T-cell (primary cell): ENCODE measurements around the gene PPP2R5E. TPM values are rescaled to one million over a fixed set of nuclear protein-coding genes. Genes with fewer than 3 reads are reported as not detected.

Experiments
- ATAC-seq, 4 experiments: fragments of 200-7000 bp in 3 of 4; fragments of 150-1000 bp in 1 of 4; cut with Tn5 transposase; replicated peaks in 1 of 4; 1 replicate in 3 of 4; 2 replicates in 1 of 4; pipeline ENCODE4 v1.10.0; 2021; ENCODE audit warnings: moderate library complexity in 3 of 4, mild to moderate bottlenecking in 2 of 4, moderate number of reproducible peaks in 1 of 4
- CTCF ChIA-PET, 2 donors: fragments of 300-600 bp; sonication (Branson Sonifier 250); formaldehyde crosslinking; loops; one replicate each; lab custom pipeline; 2022; ENCODE audit warnings: antibody characterized with exemption in 2 of 2; lab: Charles Lee
- POLR2A ChIA-PET, 2 donors: fragments of 300-600 bp; sonication (Branson Sonifier 250); formaldehyde crosslinking; loops; one replicate each; lab custom pipeline; 2022; ENCODE audit warnings: antibody characterized with exemption in 2 of 2; lab: Charles Lee
- DNase-seq, 35 experiments: peaks; one replicate each; pipeline versions ENCODE4 v3.0.0 to v3.0.0-alpha.2; 2013 to 2023
- H3K27ac ChIP-seq: one replicate; pipeline ENCODE4 v1.5.1; 2013; ENCODE audit warnings: low read length
- H3K27me3 ChIP-seq, 2 experiments: replicated peaks in 1 of 2; 1 replicate in 1 of 2; 2 replicates in 1 of 2; pipeline versions ENCODE4 v1.6.1 to v1.7.0; 2013; ENCODE audit warnings: low read length in 1 of 2, mixed read lengths in 1 of 2; ENCODE audit not compliant: control insufficient read depth in 2 of 2, insufficient read depth in 2 of 2; ENCODE audit errors: extremely low read depth in 1 of 2
- H3K36me3 ChIP-seq, 2 donors: 1 replicate in 1 of 2; 2 replicates in 1 of 2; pipeline versions ENCODE4 v1.6.1 to v1.7.0; 2013; ENCODE audit warnings: low read length in 1 of 2; ENCODE audit not compliant: control insufficient read depth in 2 of 2, insufficient read depth in 1 of 2; ENCODE audit errors: extremely low read depth in 1 of 2
- H3K4me1 ChIP-seq, 2 experiments: 1 replicate in 1 of 2; 2 replicates in 1 of 2; pipeline versions ENCODE4 v1.6.1 to v1.7.0; 2013; ENCODE audit warnings: low read length in 2 of 2, mixed read lengths in 1 of 2; ENCODE audit not compliant: insufficient read depth in 2 of 2, control insufficient read depth in 1 of 2; ENCODE audit errors: extremely low read depth in 1 of 2
- H3K4me3 ChIP-seq, 2 donors: 1 replicate in 1 of 2; 2 replicates in 1 of 2; pipeline versions ENCODE4 v1.5.1 to v1.7.0; 2013; ENCODE audit warnings: mild to moderate bottlenecking in 2 of 2, low read length in 1 of 2, moderate library complexity in 1 of 2; ENCODE audit not compliant: control insufficient read depth in 1 of 2; ENCODE audit errors: extremely low read depth in 1 of 2
- H3K9me3 ChIP-seq: 2 replicates; pipeline ENCODE4 v1.7.0; 2013
- H3K27ac Mint-ChIP-seq, 2 donors: one replicate each; pipeline ENCODE4 v1.8.0; 2020 to 2021; ENCODE audit warnings: mild to moderate bottlenecking in 2 of 2, mixed read lengths in 2 of 2
- H3K27me3 Mint-ChIP-seq, 2 donors: one replicate each; pipeline ENCODE4 v1.8.0; 2021 to 2022; ENCODE audit warnings: mixed read lengths in 2 of 2
- H3K36me3 Mint-ChIP-seq: one replicate; pipeline ENCODE4 v1.8.0; 2021; ENCODE audit warnings: mixed read lengths
- H3K4me1 Mint-ChIP-seq, 3 donors: one replicate each; pipeline ENCODE4 v1.8.0; 2020 to 2022; ENCODE audit warnings: mixed read lengths in 3 of 3, mild to moderate bottlenecking in 1 of 3
- H3K4me3 Mint-ChIP-seq, 3 donors: one replicate each; pipeline ENCODE4 v1.8.0; 2020 to 2022; ENCODE audit warnings: mild to moderate bottlenecking in 3 of 3, mixed read lengths in 3 of 3, moderate library complexity in 3 of 3
- H3K9me3 Mint-ChIP-seq, 3 donors: one replicate each; pipeline ENCODE4 v1.8.0; 2020 to 2022; ENCODE audit warnings: mixed read lengths in 3 of 3
- WGBS: methylation state at CpG from one replicate; pipeline ENCODE4 v1.1.5; 2013; ENCODE audit warnings: missing lambda C conversion rate; ENCODE audit not compliant: insufficient coverage; 5-methylcytosine and 5-hydroxymethylcytosine counted together
- total RNA-seq, 35 experiments: library from RNA in 6 of 35; stranded (reverse) in 6 of 35; fragments of 120-200 nt in 1 of 35; gene quantifications; one replicate each; pipeline versions ENCODE4 v1.2.1 to v1.2.4 and lab custom pipeline; 2013 to 2026

PPP2R5E gene
- total RNA-seq, 5 donors from 2014 or later (not counting 1 experiment from before 2014, with no cell fraction given): 35.5 to 45.1 (median 40.6) TPM

DNA sequence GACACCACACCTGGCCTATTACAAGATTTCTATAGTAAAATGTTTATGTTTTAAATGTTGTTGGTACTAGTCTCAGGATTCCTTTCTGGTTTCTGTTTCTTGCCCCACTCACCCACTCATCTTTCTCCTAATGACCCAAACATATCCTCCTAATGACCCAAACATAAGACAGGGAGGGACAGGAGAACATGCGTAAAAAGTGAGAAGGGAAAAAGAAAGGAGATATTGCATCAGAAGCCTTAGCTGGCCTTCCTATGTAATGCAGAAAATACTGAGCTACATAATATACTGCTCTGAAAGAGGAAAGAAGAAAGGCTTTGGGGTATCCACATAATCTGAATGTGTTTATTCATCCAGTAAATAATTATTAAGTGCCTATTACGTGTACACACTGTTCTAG, 119.8 kb downstream of the PPP2R5E start:
- Mint-ChIP-seq H3K4me3 (no peak overlapping the region), H3K36me3 (peaks cover 25% of the 10 kb centered on the region), H3K27ac (no peak overlapping the region), H3K27me3 (no peaks in the 10 kb centered on the region), H3K9me3 (no peaks in the 10 kb centered on the region), H3K4me1 (peaks cover 0 to 10% (median 6%) of the 10 kb centered on the region in 3 donors)
- CTCF ChIA-PET: no interaction called here
- no peaks in the 10 kb centered on the region for H3K27me3 ChIP-seq
- peaks cover 7 to 16% of the 10 kb centered on the region in 2 donors for H3K36me3 ChIP-seq
- H3K27ac ChIP-seq: no peak overlapping the region
- H3K4me3 ChIP-seq: no peak overlapping the region
- DNase-seq (no peak), ATAC-seq (no peak)
- no CpG with 5 or more reads among the region's 2 CpGs for WGBS
- no peaks in the 10 kb centered on the region for H3K4me1 ChIP-seq
- no peaks in the 10 kb centered on the region for H3K9me3 ChIP-seq
- POLR2A ChIA-PET: no interaction called here

DNA sequence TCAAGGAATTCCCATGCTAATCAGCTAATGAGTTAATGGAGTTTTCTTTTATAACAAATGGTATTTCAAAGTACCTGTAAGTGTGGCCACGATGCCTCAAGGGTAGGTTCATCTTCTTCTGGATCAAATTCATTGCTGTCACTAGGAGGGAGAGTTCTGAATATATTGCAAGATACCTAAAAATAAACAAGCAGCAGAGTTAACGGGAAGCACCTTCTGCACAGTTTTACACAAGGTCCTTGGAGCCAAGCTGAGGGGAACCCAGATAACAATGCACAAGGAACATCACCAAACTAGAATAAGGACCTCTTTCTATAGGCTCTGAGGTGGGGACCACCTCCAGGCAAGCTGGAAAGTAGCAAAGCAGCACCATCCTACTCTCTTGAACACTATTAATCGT, 121.3 kb downstream of the PPP2R5E start:
- Mint-ChIP-seq H3K36me3 (peaks cover 22% of the 10 kb centered on the region), H3K4me1 (peaks cover 0 to 5% (median 2%) of the 10 kb centered on the region in 3 donors), H3K27me3 (no peaks in the 10 kb centered on the region), H3K9me3 (no peaks in the 10 kb centered on the region), H3K4me3 (no peak overlapping the region), H3K27ac (no peak overlapping the region)
- ChIA-PET POLR2A (no interaction called here), CTCF (interaction anchor here in 1 of 2 donors (0.6 kb wide), 1 partner anchor 1676 kb away, joined by 3 read pairs; no protein-coding TSS in a partner anchor)
- no peak for DNase-seq
- Histone ChIP-seq H3K9me3 (no peaks in the 10 kb centered on the region), H3K4me1 (no peaks in the 10 kb centered on the region), H3K27me3 (no peaks in the 10 kb centered on the region), H3K4me3 (no peak overlapping the region), H3K36me3 (peaks cover 7 to 16% of the 10 kb centered on the region in 2 donors), H3K27ac (no peak overlapping the region)
- 71% methylated on average over 1 of the region's 3 CpGs for WGBS
- no peak for ATAC-seq

DNA sequence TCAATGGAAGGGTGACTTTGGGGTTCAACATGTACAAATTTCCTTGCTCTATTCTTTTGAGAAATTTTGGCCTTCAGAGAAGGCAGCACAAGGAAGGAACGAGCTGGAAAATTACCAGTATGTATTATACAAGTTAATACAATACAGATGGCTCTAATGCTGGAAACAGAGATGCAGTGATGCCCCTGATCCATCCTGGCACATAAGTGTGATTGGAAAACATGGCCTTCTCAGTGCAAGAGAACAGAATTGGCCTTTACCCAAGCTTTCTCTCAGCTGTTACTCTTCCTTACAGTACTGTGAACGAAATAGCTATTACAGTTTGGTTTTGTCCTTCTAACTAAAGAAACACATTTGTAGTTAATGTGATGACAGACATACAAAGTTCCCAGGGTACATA, 122.0 kb downstream of the PPP2R5E start:
- no peak overlapping the region for H3K27ac Mint-ChIP-seq
- no peak overlapping the region for H3K4me3 Mint-ChIP-seq
- Histone ChIP-seq H3K4me1 (no peaks in the 10 kb centered on the region), H3K4me3 (no peak overlapping the region), H3K27me3 (no peaks in the 10 kb centered on the region), H3K9me3 (no peaks in the 10 kb centered on the region), H3K27ac (no peak overlapping the region), H3K36me3 (peaks cover 7 to 16% of the 10 kb centered on the region in 2 donors)
- peaks cover 22% of the 10 kb centered on the region for H3K36me3 Mint-ChIP-seq
- no CpG with 5 or more reads among the region's 2 CpGs for whole genome bisulfite sequencing
- POLR2A ChIA-PET: interaction anchor here in 1 of 2 donors (0.6 kb wide), 1 partner anchor 975 kb away, joined by 5 read pairs; no protein-coding TSS in a partner anchor
- DNase-seq: no peak
- no peak for ATAC-seq
- H3K27me3 Mint-ChIP-seq: no peaks in the 10 kb centered on the region
- CTCF ChIA-PET: interaction anchor here (0.6 to 1.0 kb wide), 2 partner anchors 32 to 1675 kb away, joined by 3 to 4 read pairs; no protein-coding TSS in a partner anchor
- no peaks in the 10 kb centered on the region for H3K9me3 Mint-ChIP-seq
- H3K4me1 Mint-ChIP-seq: peaks cover 0 to 2% (median 2%) of the 10 kb centered on the region in 3 donors

DNA sequence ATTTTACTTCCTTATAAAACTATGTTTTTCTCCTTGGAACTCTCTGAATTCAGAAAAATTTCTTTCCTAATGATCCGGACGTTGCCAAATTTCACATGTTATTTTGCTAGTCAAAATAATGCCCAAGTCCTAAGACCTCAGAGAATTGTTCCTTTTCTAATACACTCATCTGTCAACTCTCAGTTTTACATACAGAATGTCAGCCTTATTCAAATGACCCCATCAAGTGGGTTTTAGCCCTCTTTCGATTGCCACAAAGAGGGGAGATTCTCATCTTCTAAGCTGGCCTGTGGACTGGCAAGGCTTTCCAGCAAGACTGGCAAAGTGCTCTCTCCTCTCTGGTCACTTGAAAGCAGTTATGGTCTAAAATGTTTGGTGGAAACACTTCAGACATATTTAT, 125.2 kb downstream of the PPP2R5E start:
- no peaks in the 10 kb centered on the region for H3K9me3 Mint-ChIP-seq
- no peak overlapping the region for H3K4me3 ChIP-seq
- H3K27me3 ChIP-seq: no peaks in the 10 kb centered on the region
- ATAC-seq (no peak), DNase-seq (no peak)
- H3K36me3 Mint-ChIP-seq: peaks cover 30% of the 10 kb centered on the region
- WGBS: no CpG with 5 or more reads among the region's 3 CpGs
- no peaks in the 10 kb centered on the region for H3K27me3 Mint-ChIP-seq
- H3K4me1 ChIP-seq: no peaks in the 10 kb centered on the region
- no peaks in the 10 kb centered on the region for H3K9me3 ChIP-seq
- H3K36me3 ChIP-seq: peaks cover 7 to 26% of the 10 kb centered on the region in 2 donors
- no peaks in the 10 kb centered on the region for H3K4me1 Mint-ChIP-seq
- ChIA-PET CTCF (no interaction called here), POLR2A (no interaction called here)
- H3K27ac Mint-ChIP-seq: no peak overlapping the region
- H3K4me3 Mint-ChIP-seq: no peak overlapping the region
- H3K27ac ChIP-seq: no peak overlapping the region

GRCh38 chr14:63413009-63413408, 130.2 kb downstream of the PPP2R5E start:
- no peaks in the 10 kb centered on the region for H3K27me3 Mint-ChIP-seq
- H3K4me3 Mint-ChIP-seq: no peak overlapping the region
- no peaks in the 10 kb centered on the region for H3K4me1 Mint-ChIP-seq
- Histone ChIP-seq H3K27ac (no peak overlapping the region), H3K27me3 (no peaks in the 10 kb centered on the region), H3K9me3 (no peaks in the 10 kb centered on the region), H3K4me1 (no peaks in the 10 kb centered on the region), H3K4me3 (no peak overlapping the region), H3K36me3 (peaks cover 0 to 29% of the 10 kb centered on the region in 2 donors)
- no peak for DNase-seq
- CTCF ChIA-PET: no interaction called here
- WGBS: no CpG with 5 or more reads among the region's 1 CpG
- no peak overlapping the region for H3K27ac Mint-ChIP-seq
- POLR2A ChIA-PET: no interaction called here
- H3K9me3 Mint-ChIP-seq: no peaks in the 10 kb centered on the region
- peaks cover 44% of the 10 kb centered on the region for H3K36me3 Mint-ChIP-seq
- no peak for ATAC-seq

GRCh38 chr14:63406333-63406732, 136.8 kb downstream of the PPP2R5E start:
- ATAC-seq (no peak), DNase-seq (no peak)
- 90% methylated on average over 7 of the region's 9 CpGs for WGBS
- no peaks in the 10 kb centered on the region for H3K27me3 Mint-ChIP-seq
- Histone ChIP-seq H3K27me3 (no peaks in the 10 kb centered on the region), H3K4me1 (no peaks in the 10 kb centered on the region), H3K9me3 (no peaks in the 10 kb centered on the region), H3K27ac (no peak overlapping the region), H3K36me3 (peaks cover 4 to 17% of the 10 kb centered on the region in 2 donors), H3K4me3 (no peak overlapping the region)
- H3K36me3 Mint-ChIP-seq: peaks cover 51% of the 10 kb centered on the region
- H3K4me3 Mint-ChIP-seq: no peak overlapping the region
- H3K4me1 Mint-ChIP-seq: peaks cover 21 to 28% (median 22%) of the 10 kb centered on the region in 3 donors
- CTCF ChIA-PET: no interaction called here
- POLR2A ChIA-PET: interaction anchor here in 1 of 2 donors (0.7 kb wide), 1 partner anchor 148 kb away, joined by 7 read pairs; no protein-coding TSS in a partner anchor
- no peaks in the 10 kb centered on the region for H3K9me3 Mint-ChIP-seq
- no peak overlapping the region for H3K27ac Mint-ChIP-seq
